ENCODE data around the gene KLC1. TPM values are rescaled to one million over a fixed set of nuclear protein-coding genes. Genes with fewer than 3 reads are reported as not detected.
A peak's percentile ranks its signal among the peaks of the same experiment; 100 is the strongest.

The KLC1 gene
- total RNA-seq, 1 experiment from 2014 or later = 163 TPM

DNA sequence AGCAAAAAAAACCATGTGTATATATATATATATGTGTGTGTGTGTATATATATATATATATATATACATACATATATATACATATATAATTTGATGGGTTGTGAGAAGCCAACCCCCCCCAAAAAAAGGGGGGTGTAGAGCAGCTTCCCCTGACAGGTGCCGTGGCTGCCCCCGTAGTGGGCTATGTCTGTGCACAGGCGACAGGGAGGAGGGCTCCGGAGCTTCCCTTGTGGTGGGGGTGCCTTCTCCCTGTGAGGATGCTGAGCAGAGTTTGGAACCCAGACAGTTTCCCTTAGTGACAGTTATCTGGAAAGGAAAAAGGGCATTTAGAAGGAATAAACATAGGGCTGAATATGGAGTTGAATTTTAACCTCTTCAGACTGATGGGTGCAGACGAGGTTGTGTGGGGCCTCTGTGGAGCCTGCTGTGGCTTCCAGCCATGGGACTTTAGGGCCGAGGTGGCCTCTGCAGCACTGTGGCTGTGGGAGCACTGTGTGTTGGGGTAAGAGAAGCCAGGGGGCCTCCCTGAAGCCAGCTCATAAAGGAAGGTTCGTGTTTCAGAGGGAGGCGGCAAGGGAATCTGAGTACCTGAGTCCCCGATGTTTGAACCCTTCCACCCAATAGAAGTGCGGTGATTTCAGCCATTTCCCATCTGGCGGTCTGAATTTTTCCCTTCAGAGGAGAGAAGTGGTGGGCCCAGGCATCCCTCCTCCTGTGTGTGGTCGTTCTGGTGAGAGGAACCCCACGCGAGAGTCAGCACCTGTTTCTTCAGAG lies 66.5 kb downstream of the KLC1 start:
- no TSS peak for BruUV-seq (replicated peaks)
- H3K27ac ChIP-seq (ENCODE audit: low read depth, low read length, poor library complexity, severe bottlenecking) = no peak overlapping the region
- peaks cover 26% of the 10 kb centered on the region for H3K4me1 ChIP-seq (ENCODE audit: insufficient read depth, low read length, poor library complexity, severe bottlenecking)
- H3K4me3 ChIP-seq (ENCODE audit: low read depth, low read length, poor library complexity, severe bottlenecking) = no peak overlapping the region
- POLR2A ChIA-PET (ENCODE audit: low non-redundant PET) = no interaction called here
- no peak for DNase-seq (ENCODE audit: low spot score)
- no peaks in the 10 kb centered on the region for H3K27me3 ChIP-seq (replicated peaks; ENCODE audit: insufficient read depth, low read depth, low read length, poor library complexity)
- H3K9me3 ChIP-seq (ENCODE audit: low read depth, low read length, poor library complexity, severe bottlenecking) = no peaks in the 10 kb centered on the region
- CTCF ChIA-PET = no interaction called here
- peaks cover 59% of the 10 kb centered on the region for H3K36me3 ChIP-seq (ENCODE audit: insufficient read depth, low read length, poor library complexity, severe bottlenecking)
- intact Hi-C loops (cut with micrococcal nuclease; ENCODE audit: unreplicated experiment) = no loop called here
- no peak for TF ChIP-seq EZH2 (IDR thresholded peaks at IDR 0.05; ENCODE audit: borderline replicate concordance, low read depth, low read length, poor library complexity, severe bottlenecking)
- TF ChIP-seq CTCF (conservative IDR thresholded peaks at IDR 0.05; ENCODE audit: low read depth, low read length) = no peak

GRCh38 chr14:103696070-103696402 lies 67.0 kb downstream of the KLC1 start:
- H3K4me1 ChIP-seq (ENCODE audit: insufficient read depth, low read length, poor library complexity, severe bottlenecking) = peaks cover 26% of the 10 kb centered on the region
- H3K27ac ChIP-seq (ENCODE audit: low read depth, low read length, poor library complexity, severe bottlenecking) = peak overlapping the region; percentile 67
- no peaks in the 10 kb centered on the region for H3K9me3 ChIP-seq (ENCODE audit: low read depth, low read length, poor library complexity, severe bottlenecking)
- POLR2A ChIA-PET (ENCODE audit: low non-redundant PET) = no interaction called here
- TF ChIP-seq CTCF (conservative IDR thresholded peaks at IDR 0.05; ENCODE audit: low read depth, low read length) (no peak), EZH2 (IDR thresholded peaks at IDR 0.05; ENCODE audit: borderline replicate concordance, low read depth, low read length, poor library complexity, severe bottlenecking) (no peak)
- H3K27me3 ChIP-seq (replicated peaks; ENCODE audit: insufficient read depth, low read depth, low read length, poor library complexity) = no peaks in the 10 kb centered on the region
- H3K4me3 ChIP-seq (ENCODE audit: low read depth, low read length, poor library complexity, severe bottlenecking) = no peak overlapping the region
- BruUV-seq (replicated peaks) = no TSS peak
- peaks cover 64% of the 10 kb centered on the region for H3K36me3 ChIP-seq (ENCODE audit: insufficient read depth, low read length, poor library complexity, severe bottlenecking)
- DNase-seq (ENCODE audit: low spot score) = no peak
- CTCF ChIA-PET = no interaction called here
- intact Hi-C loops (cut with micrococcal nuclease; ENCODE audit: unreplicated experiment) = no loop called here

DNA sequence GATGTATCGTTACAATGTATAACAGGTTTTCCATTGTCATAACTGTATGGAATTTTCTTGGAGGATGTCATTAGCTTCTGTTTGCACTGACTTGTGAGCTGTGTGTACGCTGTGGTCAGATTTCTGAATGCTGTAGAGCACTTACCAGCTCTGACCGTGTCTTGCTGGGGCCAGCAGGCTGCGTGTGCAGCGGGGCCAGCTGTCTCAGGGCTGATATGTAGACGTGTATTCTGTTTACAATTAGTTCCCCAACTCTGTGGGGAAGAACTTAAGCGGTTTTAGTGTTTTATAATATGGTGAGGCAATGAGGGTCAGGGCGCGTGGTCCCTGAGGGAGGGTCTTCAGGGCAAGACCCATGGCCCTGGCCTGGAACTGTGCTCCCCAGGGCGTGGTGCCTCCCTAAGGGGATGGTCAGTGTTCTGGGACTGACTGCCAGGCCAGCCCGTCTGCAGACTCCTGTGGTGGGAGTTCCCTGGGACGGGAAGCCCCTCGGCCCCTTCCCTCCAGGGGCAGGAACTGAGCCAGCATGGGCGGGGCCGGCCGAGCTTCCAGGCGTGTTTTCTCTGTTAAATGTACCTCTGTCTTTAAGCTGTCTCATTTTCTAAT lies 67.6 kb downstream of the KLC1 start:
- Histone ChIP-seq H3K36me3 (ENCODE audit: insufficient read depth, low read length, poor library complexity, severe bottlenecking) (peaks cover 70% of the 10 kb centered on the region), H3K4me3 (ENCODE audit: low read depth, low read length, poor library complexity, severe bottlenecking) (no peak overlapping the region), H3K9me3 (ENCODE audit: low read depth, low read length, poor library complexity, severe bottlenecking) (no peaks in the 10 kb centered on the region), H3K27me3 (replicated peaks; ENCODE audit: insufficient read depth, low read depth, low read length, poor library complexity) (no peaks in the 10 kb centered on the region), H3K4me1 (ENCODE audit: insufficient read depth, low read length, poor library complexity, severe bottlenecking) (peaks cover 26% of the 10 kb centered on the region), H3K27ac (ENCODE audit: low read depth, low read length, poor library complexity, severe bottlenecking) (peak overlapping the region; percentile 67)
- BruUV-seq (replicated peaks) = no TSS peak
- no peak for TF ChIP-seq EZH2 (IDR thresholded peaks at IDR 0.05; ENCODE audit: borderline replicate concordance, low read depth, low read length, poor library complexity, severe bottlenecking)
- TF ChIP-seq CTCF (conservative IDR thresholded peaks at IDR 0.05; ENCODE audit: low read depth, low read length) = no peak
- CTCF ChIA-PET = no interaction called here
- POLR2A ChIA-PET (ENCODE audit: low non-redundant PET) = no interaction called here
- DNase-seq (ENCODE audit: low spot score) = peak; percentile 44
- intact Hi-C loops (cut with micrococcal nuclease; ENCODE audit: unreplicated experiment) = no loop called here
